ENCODE results near the gene SNAI1.
A peak's percentile ranks its signal among the peaks of the same experiment; 100 is the strongest.

Gene SNAI1

GRCh38 chr20:49937027-49937929, 45.5 kb upstream of the SNAI1 start:
- TF ChIP-seq YY1 (IDR thresholded peaks at IDR 0.05; ENCODE audit: low read depth) (0 out of 2 replicates have a peak, but pooled peaks have one; percentile 41), CEBPB (IDR thresholded peaks at IDR 0.05) (no peak), TAF1 (IDR thresholded peaks at IDR 0.05; ENCODE audit: low read depth) (no peak)

DNA sequence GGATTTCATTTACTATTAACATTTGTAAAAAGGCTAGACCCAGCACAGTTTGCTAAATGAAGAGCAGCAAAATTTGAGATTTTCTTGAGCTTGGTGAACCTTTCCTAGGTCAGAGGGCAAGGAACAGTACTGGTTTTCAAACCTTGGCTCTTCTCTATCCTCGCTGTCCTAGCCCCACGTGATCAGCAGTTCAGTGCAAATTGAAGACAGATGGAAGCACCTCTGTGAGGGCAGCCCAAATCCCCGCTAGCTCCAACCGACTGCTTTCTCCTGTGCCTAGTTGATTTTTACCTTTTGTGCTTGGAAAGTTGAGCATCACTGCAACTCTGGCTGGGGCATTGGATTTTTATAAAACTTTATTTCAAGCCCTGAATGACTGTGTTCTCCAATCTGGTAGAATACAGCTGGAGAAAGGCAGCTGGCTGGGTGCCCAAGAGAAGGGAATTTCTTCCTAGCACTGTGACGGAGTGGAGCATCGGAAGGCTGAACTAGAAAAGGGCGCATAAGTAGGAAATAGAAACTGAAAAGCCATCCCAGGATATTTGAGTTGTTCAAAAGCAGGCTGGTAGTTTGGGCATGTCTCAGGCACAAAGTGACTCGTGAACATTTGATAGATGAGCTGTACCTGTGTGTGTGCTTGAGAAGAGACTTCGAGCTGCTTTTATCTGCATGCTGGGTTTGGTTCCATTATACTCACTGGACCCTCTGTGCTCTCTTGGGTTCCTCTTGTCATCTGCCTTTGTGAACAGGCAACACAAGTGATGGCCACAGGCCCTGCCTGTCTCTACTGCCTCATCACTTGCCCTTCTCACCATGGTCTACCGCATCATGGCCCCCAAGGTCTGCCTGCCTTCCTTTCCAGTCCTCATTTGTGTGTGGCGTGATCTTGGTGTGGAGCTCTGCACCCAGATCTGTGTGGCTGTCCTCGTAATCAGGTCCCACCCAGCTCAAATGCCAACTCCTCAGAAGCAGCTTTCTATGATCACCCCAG, 44.3 kb upstream of the SNAI1 start:
- TF ChIP-seq TEAD4 (IDR thresholded peaks at IDR 0.05) (no peak), TAF1 (IDR thresholded peaks at IDR 0.05; ENCODE audit: low read depth) (no peak), EP300 (IDR thresholded peaks at IDR 0.05; ENCODE audit: borderline replicate concordance) (no peak), YY1 (IDR thresholded peaks at IDR 0.05; ENCODE audit: low read depth) (no peak), FOXM1 (IDR thresholded peaks at IDR 0.05; ENCODE audit: borderline replicate concordance, low read depth) (no peak), EGR1 (IDR thresholded peaks at IDR 0.05) (no peak), ZBTB7A (IDR thresholded peaks at IDR 0.05; ENCODE audit: low read depth) (no peak), NFIC (IDR thresholded peaks at IDR 0.05) (no peak), REST (IDR thresholded peaks at IDR 0.05; ENCODE audit: low read depth) (no peak), TCF12 (IDR thresholded peaks at IDR 0.05; ENCODE audit: low read depth) (no peak), CEBPB (IDR thresholded peaks at IDR 0.05) (no peak), RAD21 (IDR thresholded peaks at IDR 0.05; ENCODE audit: low read depth) (no peak)
- TF ChIP-seq, protein P1, sequence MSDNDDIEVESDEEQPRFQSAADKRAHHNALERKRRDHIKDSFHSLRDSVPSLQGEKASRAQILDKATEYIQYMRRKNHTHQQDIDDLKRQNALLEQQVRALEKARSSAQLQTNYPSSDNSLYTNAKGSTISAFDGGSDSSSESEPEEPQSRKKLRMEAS (IDR thresholded peaks at IDR 0.05) = no peak
- TF ChIP-seq, protein P2, sequence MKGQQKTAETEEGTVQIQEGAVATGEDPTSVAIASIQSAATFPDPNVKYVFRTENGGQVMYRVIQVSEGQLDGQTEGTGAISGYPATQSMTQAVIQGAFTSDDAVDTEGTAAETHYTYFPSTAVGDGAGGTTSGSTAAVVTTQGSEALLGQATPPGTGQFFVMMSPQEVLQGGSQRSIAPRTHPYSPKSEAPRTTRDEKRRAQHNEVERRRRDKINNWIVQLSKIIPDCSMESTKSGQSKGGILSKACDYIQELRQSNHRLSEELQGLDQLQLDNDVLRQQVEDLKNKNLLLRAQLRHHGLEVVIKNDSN (IDR thresholded peaks at IDR 0.05) = no peak

DNA sequence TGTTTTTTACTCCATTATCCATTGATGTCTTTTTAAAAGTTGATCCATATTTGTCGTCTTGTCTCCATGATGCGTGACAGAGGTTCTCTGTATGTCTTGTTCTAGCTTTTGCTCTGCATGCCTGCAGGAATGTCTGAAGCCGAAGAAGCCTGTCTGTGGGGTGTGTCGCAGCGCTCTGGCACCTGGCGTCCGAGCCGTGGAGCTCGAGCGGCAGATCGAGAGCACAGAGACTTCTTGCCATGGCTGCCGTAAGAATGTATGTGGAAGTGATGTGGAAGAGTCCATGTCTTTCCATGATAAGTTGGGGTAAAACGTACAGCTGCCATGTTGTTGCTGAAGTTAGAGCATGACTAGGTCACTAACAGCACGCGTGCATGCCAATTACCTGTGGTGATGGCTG, 41.3 kb upstream of the SNAI1 start:
- TF ChIP-seq TAF1 (IDR thresholded peaks at IDR 0.05; ENCODE audit: low read depth) (no peak), EP300 (IDR thresholded peaks at IDR 0.05; ENCODE audit: borderline replicate concordance) (no peak), TCF12 (IDR thresholded peaks at IDR 0.05; ENCODE audit: low read depth) (no peak), RAD21 (IDR thresholded peaks at IDR 0.05; ENCODE audit: low read depth) (no peak), TEAD4 (IDR thresholded peaks at IDR 0.05) (no peak), EGR1 (IDR thresholded peaks at IDR 0.05) (no peak), YY1 (IDR thresholded peaks at IDR 0.05; ENCODE audit: low read depth) (no peak), CREB1 (IDR thresholded peaks at IDR 0.05; ENCODE audit: low read depth) (no peak), FOXM1 (IDR thresholded peaks at IDR 0.05; ENCODE audit: borderline replicate concordance, low read depth) (no peak), REST (IDR thresholded peaks at IDR 0.05; ENCODE audit: low read depth) (no peak), CEBPB (IDR thresholded peaks at IDR 0.05) (no peak), ZBTB7A (IDR thresholded peaks at IDR 0.05; ENCODE audit: low read depth) (no peak), NFIC (IDR thresholded peaks at IDR 0.05) (no peak)
- TF ChIP-seq, protein P1 (IDR thresholded peaks at IDR 0.05) = no peak
- TF ChIP-seq, protein P2 (IDR thresholded peaks at IDR 0.05) = no peak

DNA sequence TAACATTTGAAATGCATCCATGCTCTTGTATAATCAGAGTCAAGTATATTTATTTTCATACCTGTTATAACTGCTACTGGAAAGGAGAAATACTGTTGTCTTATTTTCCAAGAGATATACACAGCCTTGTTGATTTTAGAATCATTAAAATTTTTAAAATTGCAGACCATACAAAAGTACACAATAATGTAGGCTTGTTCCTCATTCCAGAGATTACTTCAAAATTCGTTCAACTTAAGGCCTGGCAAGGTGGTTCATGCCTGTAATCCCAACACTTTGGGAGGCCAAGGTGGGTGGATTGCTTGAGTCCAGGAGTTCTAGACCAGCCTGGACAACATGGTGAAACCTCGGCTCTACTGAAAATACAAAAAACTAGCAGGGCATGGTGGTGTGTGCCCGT, 40.5 kb upstream of the SNAI1 start:
- TF ChIP-seq, protein P2 (IDR thresholded peaks at IDR 0.05) = no peak
- TF ChIP-seq, protein P1 (IDR thresholded peaks at IDR 0.05) = no peak
- TF ChIP-seq RAD21 (IDR thresholded peaks at IDR 0.05; ENCODE audit: low read depth) = no peak
- no peak for TF ChIP-seq REST (IDR thresholded peaks at IDR 0.05; ENCODE audit: low read depth)
- TF ChIP-seq ZBTB7A (IDR thresholded peaks at IDR 0.05; ENCODE audit: low read depth) = no peak
- no peak for TF ChIP-seq CREB1 (IDR thresholded peaks at IDR 0.05; ENCODE audit: low read depth)
- no peak for TF ChIP-seq TCF12 (IDR thresholded peaks at IDR 0.05; ENCODE audit: low read depth)
- TF ChIP-seq TAF1 (IDR thresholded peaks at IDR 0.05; ENCODE audit: low read depth) = no peak
- no peak for TF ChIP-seq EGR1 (IDR thresholded peaks at IDR 0.05)
- TF ChIP-seq YY1 (IDR thresholded peaks at IDR 0.05; ENCODE audit: low read depth) = no peak
